Skin epidermis (tissue), 12 donors: Measurements from ENCODE around the gene MAP4.
A peak's percentile ranks its signal among the peaks of the same experiment; 100 is the strongest.
"Not testable (repeated sequence)": the region's sequence is repeated elsewhere in the genome, so short reads cannot be mapped to it uniquely, and the experiment has no call there.

Experiments used
- H3K27ac ChIP-seq, 21 experiments: fragments of 200-600 bp; sonication (generic) in 11 of 21; one replicate each; pipeline ENCODE4 v1.5.0; 2020; ENCODE audit warnings: mild to moderate bottlenecking in 3 of 21, inconsistent platforms in 2 of 21, moderate library complexity in 2 of 21
- H3K4me3 ChIP-seq, 7 experiments: fragments of 200-600 bp; sonication (generic) in 2 of 7; one replicate each; pipeline ENCODE4 v1.5.0; 2020; ENCODE audit warnings: inconsistent platforms in 2 of 7, mild to moderate bottlenecking in 2 of 7, moderate library complexity in 1 of 7

Gene MAP4

GRCh38 chr3:47851888-47852603 is 164.2 kb downstream of the MAP4 start:
- Histone ChIP-seq H3K4me3 (no peak overlapping the region), H3K27ac (no peak overlapping the region)

GRCh38 chr3:47850564-47851410 is 165.4 kb downstream of the MAP4 start:
- peak overlapping the region in 1 of 21 experiments; percentile 9 for H3K27ac ChIP-seq

GRCh38 chr3:47849699-47850563 is 166.3 kb downstream of the MAP4 start:
- no peak overlapping the region for H3K27ac ChIP-seq
- no peak overlapping the region for H3K4me3 ChIP-seq

More at GRCh38 chr3:47850564-47851410, 165.4 kb downstream of the MAP4 start:
- H3K4me3 ChIP-seq = no peak overlapping the region

- Histone ChIP-seq H3K4me3 (no peak overlapping the region), H3K27ac (no peak overlapping the region)
Measured at GRCh38 chr3:47849186-47849698, 167.0 kb downstream of the MAP4 start.

- H3K4me3 ChIP-seq = no peak overlapping the region
- no peak overlapping the region for H3K27ac ChIP-seq
Measured at GRCh38 chr3:47848599-47849117, 167.6 kb downstream of the MAP4 start.

GRCh38 chr3:47847801-47848518 is 168.3 kb downstream of the MAP4 start:
- H3K4me3 ChIP-seq = no peak overlapping the region
- H3K27ac ChIP-seq = no peak overlapping the region

- no peak overlapping the region for H3K27ac ChIP-seq
- H3K4me3 ChIP-seq = no peak overlapping the region
Measured at GRCh38 chr3:47847260-47847659, 169.0 kb downstream of the MAP4 start.

GRCh38 chr3:47846880-47847248 is 169.4 kb downstream of the MAP4 start:
- Histone ChIP-seq H3K4me3 (no peak overlapping the region), H3K27ac (no peak overlapping the region)

- Histone ChIP-seq H3K27ac (no peak overlapping the region), H3K4me3 (no peak overlapping the region)
Measured at GRCh38 chr3:47846186-47846879, 169.9 kb downstream of the MAP4 start.

GRCh38 chr3:47841786-47842349 is 174.3 kb downstream of the MAP4 start:
- no peak overlapping the region for H3K27ac ChIP-seq

GRCh38 chr3:47838503-47838902 is 177.7 kb downstream of the MAP4 start:
- Histone ChIP-seq H3K27ac (no peak overlapping the region), H3K4me3 (no peak overlapping the region)

More at GRCh38 chr3:47841786-47842349, 174.3 kb downstream of the MAP4 start:
- no peak overlapping the region for H3K4me3 ChIP-seq

- H3K27ac ChIP-seq = peak overlapping the region in 1 of 21 experiments; percentile 49
Measured at GRCh38 chr3:47836986-47837385, 179.2 kb downstream of the MAP4 start.

GRCh38 chr3:47829482-47829881 is 186.7 kb downstream of the MAP4 start:
- not testable (repeated sequence) for H3K27ac ChIP-seq, H3K4me3 ChIP-seq

More at GRCh38 chr3:47836986-47837385, 179.2 kb downstream of the MAP4 start:
- H3K4me3 ChIP-seq = no peak overlapping the region

GRCh38 chr3:47825590-47825989 is 190.6 kb downstream of the MAP4 start:
- Histone ChIP-seq H3K4me3 (peak overlapping the region; percentile 75 to 95 (median 90)), H3K27ac (peak overlapping the region in 19 of 21 experiments; percentile 63 to 93 (median 88))

GRCh38 chr3:47824541-47825473 is 191.4 kb downstream of the MAP4 start:
- Histone ChIP-seq H3K27ac (peak overlapping the region; percentile 63 to 93 (median 85)), H3K4me3 (peak overlapping the region; percentile 75 to 95 (median 90))

- Histone ChIP-seq H3K27ac (no peak overlapping the region), H3K4me3 (no peak overlapping the region)
Measured at GRCh38 chr3:47817609-47818008, 198.6 kb downstream of the MAP4 start.
